PFSK-1 (cell line): Measurements from ENCODE around the gene SVIL.

ENCODE experiments used
- POLR2AphosphoS5 ChIP-seq: IDR thresholded peaks from 2 replicates; pipeline ENCODE4 v1.6.1; 2012; ENCODE audit warnings: low read depth, mild to moderate bottlenecking, control low read depth, low read length, moderate library complexity
- TAF1 ChIP-seq: IDR thresholded peaks from 2 replicates; pipeline ENCODE4 v1.6.1; 2012; ENCODE audit warnings: low read length, control low read depth, borderline replicate concordance; ENCODE audit not compliant: insufficient read depth
- TF ChIP-seq, protein P1 (sequence below), 2 experiments: IDR thresholded peaks; 2 replicates each; pipeline versions ENCODE4 v1.6.1 to v1.8.0; 2011 to 2012; ENCODE audit warnings: low read depth in 2 of 2, low read length in 2 of 2, control low read depth in 1 of 2, inconsistent platforms in 1 of 2, mild to moderate bottlenecking in 1 of 2, moderate library complexity in 1 of 2; ENCODE audit not compliant: insufficient read depth in 1 of 2

DNA sequence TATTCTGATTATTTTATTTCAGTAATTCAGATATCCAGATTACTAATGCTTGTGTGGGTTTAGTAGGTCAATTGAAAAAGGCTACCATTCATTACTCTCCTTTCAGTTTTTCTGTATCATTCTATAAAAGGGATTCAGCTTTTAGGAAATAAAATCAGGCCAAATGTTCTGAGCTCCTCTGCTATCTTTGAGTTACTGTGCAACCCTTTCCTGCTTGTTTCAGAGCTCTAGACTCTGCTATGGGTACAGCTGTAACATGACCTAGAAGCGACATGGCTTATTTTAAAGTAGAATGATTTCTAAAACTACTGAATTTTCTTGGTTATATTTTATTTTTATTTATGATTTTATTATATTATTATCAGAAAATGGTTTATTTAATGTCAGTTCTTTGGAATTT is 203.1 kb downstream of the SVIL start:
- TF ChIP-seq POLR2AphosphoS5 (no peak), TAF1 (no peak)
- TF ChIP-seq, protein P1, sequence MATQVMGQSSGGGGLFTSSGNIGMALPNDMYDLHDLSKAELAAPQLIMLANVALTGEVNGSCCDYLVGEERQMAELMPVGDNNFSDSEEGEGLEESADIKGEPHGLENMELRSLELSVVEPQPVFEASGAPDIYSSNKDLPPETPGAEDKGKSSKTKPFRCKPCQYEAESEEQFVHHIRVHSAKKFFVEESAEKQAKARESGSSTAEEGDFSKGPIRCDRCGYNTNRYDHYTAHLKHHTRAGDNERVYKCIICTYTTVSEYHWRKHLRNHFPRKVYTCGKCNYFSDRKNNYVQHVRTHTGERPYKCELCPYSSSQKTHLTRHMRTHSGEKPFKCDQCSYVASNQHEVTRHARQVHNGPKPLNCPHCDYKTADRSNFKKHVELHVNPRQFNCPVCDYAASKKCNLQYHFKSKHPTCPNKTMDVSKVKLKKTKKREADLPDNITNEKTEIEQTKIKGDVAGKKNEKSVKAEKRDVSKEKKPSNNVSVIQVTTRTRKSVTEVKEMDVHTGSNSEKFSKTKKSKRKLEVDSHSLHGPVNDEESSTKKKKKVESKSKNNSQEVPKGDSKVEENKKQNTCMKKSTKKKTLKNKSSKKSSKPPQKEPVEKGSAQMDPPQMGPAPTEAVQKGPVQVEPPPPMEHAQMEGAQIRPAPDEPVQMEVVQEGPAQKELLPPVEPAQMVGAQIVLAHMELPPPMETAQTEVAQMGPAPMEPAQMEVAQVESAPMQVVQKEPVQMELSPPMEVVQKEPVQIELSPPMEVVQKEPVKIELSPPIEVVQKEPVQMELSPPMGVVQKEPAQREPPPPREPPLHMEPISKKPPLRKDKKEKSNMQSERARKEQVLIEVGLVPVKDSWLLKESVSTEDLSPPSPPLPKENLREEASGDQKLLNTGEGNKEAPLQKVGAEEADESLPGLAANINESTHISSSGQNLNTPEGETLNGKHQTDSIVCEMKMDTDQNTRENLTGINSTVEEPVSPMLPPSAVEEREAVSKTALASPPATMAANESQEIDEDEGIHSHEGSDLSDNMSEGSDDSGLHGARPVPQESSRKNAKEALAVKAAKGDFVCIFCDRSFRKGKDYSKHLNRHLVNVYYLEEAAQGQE (IDR thresholded peaks at IDR 0.05; ENCODE audit: insufficient read depth in 1 of 2, low read depth in 2 of 2, low read length in 2 of 2), result no peak
